NCI-H2196 (cell line): ENCODE results near the gene FBXL7.

Source experiments
- DNase-seq: peaks from one replicate; lab custom pipeline; 2025; ENCODE audit not compliant: unreplicated experiment; lab: John Stamatoyannopoulos, UW

The FBXL7 gene

GRCh38 chr5:15499528-15500324 is at the start of gene FBXL7:
FBXL7 (plus strand) TSS chr5:15500180.
- DNase-seq: peak; percentile 9

- DNase-seq: no peak
Measured at GRCh38 chr5:15450473-15450872, 49.5 kb upstream of the FBXL7 start.

GRCh38 chr5:15450949-15451348 is 49.0 kb upstream of the FBXL7 start:
- no peak for DNase-seq

- DNase-seq: no peak
Measured at GRCh38 chr5:15452030-15452429, 48.0 kb upstream of the FBXL7 start.

GRCh38 chr5:15452781-15453180 is 47.2 kb upstream of the FBXL7 start:
- no peak for DNase-seq

GRCh38 chr5:15459200-15459599 is 40.8 kb upstream of the FBXL7 start:
- no peak for DNase-seq

GRCh38 chr5:15463231-15463980 is 36.6 kb upstream of the FBXL7 start:
- DNase-seq: no peak

GRCh38 chr5:15472116-15472515 is 27.9 kb upstream of the FBXL7 start:
- no peak for DNase-seq

GRCh38 chr5:15474143-15474719 is 25.7 kb upstream of the FBXL7 start:
- no peak for DNase-seq

GRCh38 chr5:15475367-15475766 is 24.6 kb upstream of the FBXL7 start:
- no peak for DNase-seq

- no peak for DNase-seq
Measured at GRCh38 chr5:15476977-15477376, 23.0 kb upstream of the FBXL7 start.

GRCh38 chr5:15480436-15480835 is 19.5 kb upstream of the FBXL7 start:
- no peak for DNase-seq

- no peak for DNase-seq
Measured at GRCh38 chr5:15483351-15484097, 16.5 kb upstream of the FBXL7 start.

- DNase-seq: no peak
Measured at GRCh38 chr5:15487228-15487627, 12.8 kb upstream of the FBXL7 start.

GRCh38 chr5:15489571-15490235 is 10.3 kb upstream of the FBXL7 start:
- no peak for DNase-seq

GRCh38 chr5:15492545-15492944 is 7.4 kb upstream of the FBXL7 start:
- DNase-seq: no peak

GRCh38 chr5:15493501-15493900 is 6.5 kb upstream of the FBXL7 start:
- no peak for DNase-seq

GRCh38 chr5:15495026-15495425 is 5.0 kb upstream of the FBXL7 start:
- DNase-seq: no peak

- no peak for DNase-seq
Measured at GRCh38 chr5:15496886-15497285, 3.1 kb upstream of the FBXL7 start.

- no peak for DNase-seq
Measured at GRCh38 chr5:15500325-15501001, 483 bp downstream of the FBXL7 start.
